Upper lobe of left lung (tissue), 4 donors: ENCODE data around the gene OR8G5.

Experiments used
- POLR2AphosphoS5 ChIP-seq, 2 donors: sonication (generic); formaldehyde crosslinking; IDR thresholded peaks; one replicate each; pipeline ENCODE4 v1.5.1; 2017; ENCODE audit warnings: antibody characterized with exemption in 2 of 2
- TF ChIP-seq, protein P1 (sequence below), 6 experiments: fragments of 450-650 bp in 4 of 6; fragments of 200-600 bp in 2 of 6; sonication (generic) in 2 of 6; IDR thresholded peaks; one replicate each; pipeline ENCODE4 v1.5.1; 2016 to 2019; ENCODE audit warnings: antibody characterized with exemption in 6 of 6

DNA sequence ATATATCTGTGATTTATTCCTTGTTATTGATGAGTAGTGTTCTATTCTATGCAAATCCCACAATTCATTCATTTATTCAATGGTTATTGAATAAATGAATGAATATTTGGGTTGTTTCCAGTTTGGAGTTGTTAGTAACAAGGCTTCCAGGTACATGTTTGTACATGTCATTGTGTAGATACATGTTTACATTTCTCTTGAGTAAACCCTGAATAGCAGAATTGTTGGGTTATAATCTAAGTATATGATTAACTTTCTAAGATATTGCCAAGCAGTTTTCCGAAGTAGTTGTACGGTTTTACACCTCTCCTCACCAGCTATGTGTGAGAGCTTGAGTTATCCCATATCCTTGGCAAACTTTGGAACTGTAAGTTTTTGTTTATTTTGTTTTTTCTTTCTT lies 33.8 kb upstream of the OR8G5 start:
- TF ChIP-seq POLR2AphosphoS5 (IDR thresholded peaks at IDR 0.05): no peak
- TF ChIP-seq, protein P1, sequence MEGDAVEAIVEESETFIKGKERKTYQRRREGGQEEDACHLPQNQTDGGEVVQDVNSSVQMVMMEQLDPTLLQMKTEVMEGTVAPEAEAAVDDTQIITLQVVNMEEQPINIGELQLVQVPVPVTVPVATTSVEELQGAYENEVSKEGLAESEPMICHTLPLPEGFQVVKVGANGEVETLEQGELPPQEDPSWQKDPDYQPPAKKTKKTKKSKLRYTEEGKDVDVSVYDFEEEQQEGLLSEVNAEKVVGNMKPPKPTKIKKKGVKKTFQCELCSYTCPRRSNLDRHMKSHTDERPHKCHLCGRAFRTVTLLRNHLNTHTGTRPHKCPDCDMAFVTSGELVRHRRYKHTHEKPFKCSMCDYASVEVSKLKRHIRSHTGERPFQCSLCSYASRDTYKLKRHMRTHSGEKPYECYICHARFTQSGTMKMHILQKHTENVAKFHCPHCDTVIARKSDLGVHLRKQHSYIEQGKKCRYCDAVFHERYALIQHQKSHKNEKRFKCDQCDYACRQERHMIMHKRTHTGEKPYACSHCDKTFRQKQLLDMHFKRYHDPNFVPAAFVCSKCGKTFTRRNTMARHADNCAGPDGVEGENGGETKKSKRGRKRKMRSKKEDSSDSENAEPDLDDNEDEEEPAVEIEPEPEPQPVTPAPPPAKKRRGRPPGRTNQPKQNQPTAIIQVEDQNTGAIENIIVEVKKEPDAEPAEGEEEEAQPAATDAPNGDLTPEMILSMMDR (IDR thresholded peaks at IDR 0.05): no peak
